Ishikawa (cell line): ENCODE results near the gene MRM2.
A peak's percentile ranks its signal among the peaks of the same experiment; 100 is the strongest.

Experiments
- CEBPB ChIP-seq: IDR thresholded peaks from 2 replicates; pipeline ENCODE4 v1.6.1; 2012
- CREB1 ChIP-seq: IDR thresholded peaks from 2 replicates; pipeline ENCODE4 v1.6.1; 2012; ENCODE audit warnings: low read depth
- EGR1 ChIP-seq: IDR thresholded peaks from 2 replicates; pipeline ENCODE4 v1.6.1; 2012
- EP300 ChIP-seq: IDR thresholded peaks from 2 replicates; pipeline ENCODE4 v1.6.1; 2012; ENCODE audit warnings: borderline replicate concordance
- FOXM1 ChIP-seq: IDR thresholded peaks from 2 replicates; pipeline ENCODE4 v1.6.1; 2012; ENCODE audit warnings: low read depth, borderline replicate concordance
- NFIC ChIP-seq: IDR thresholded peaks from 2 replicates; pipeline ENCODE4 v1.6.1; 2012
- RAD21 ChIP-seq: IDR thresholded peaks from 2 replicates; pipeline ENCODE4 v1.6.1; 2012; ENCODE audit warnings: low read depth
- TAF1 ChIP-seq: IDR thresholded peaks from 2 replicates; pipeline ENCODE4 v1.6.1; 2012; ENCODE audit warnings: low read depth, mild to moderate bottlenecking
- TCF12 ChIP-seq: IDR thresholded peaks from 2 replicates; pipeline ENCODE4 v1.6.1; 2012; ENCODE audit warnings: low read depth
- TEAD4 ChIP-seq: IDR thresholded peaks from 2 replicates; pipeline ENCODE4 v1.6.1; 2012
- YY1 ChIP-seq: IDR thresholded peaks from 2 replicates; pipeline ENCODE4 v1.6.1; 2012; ENCODE audit warnings: low read depth
- ZBTB7A ChIP-seq: IDR thresholded peaks from 2 replicates; pipeline ENCODE4 v1.6.1; 2012; ENCODE audit warnings: low read depth
- TF ChIP-seq, protein P1 (sequence below): IDR thresholded peaks from 2 replicates; pipeline ENCODE4 v1.6.1; 2012
- TF ChIP-seq, protein P2 (sequence below): IDR thresholded peaks from 2 replicates; pipeline ENCODE4 v1.6.1; 2012
- TF ChIP-seq, protein P3 (sequence below): IDR thresholded peaks from 2 replicates; pipeline ENCODE4 v1.6.1; 2012; ENCODE audit warnings: low read depth, mild to moderate bottlenecking

MRM2 gene

DNA sequence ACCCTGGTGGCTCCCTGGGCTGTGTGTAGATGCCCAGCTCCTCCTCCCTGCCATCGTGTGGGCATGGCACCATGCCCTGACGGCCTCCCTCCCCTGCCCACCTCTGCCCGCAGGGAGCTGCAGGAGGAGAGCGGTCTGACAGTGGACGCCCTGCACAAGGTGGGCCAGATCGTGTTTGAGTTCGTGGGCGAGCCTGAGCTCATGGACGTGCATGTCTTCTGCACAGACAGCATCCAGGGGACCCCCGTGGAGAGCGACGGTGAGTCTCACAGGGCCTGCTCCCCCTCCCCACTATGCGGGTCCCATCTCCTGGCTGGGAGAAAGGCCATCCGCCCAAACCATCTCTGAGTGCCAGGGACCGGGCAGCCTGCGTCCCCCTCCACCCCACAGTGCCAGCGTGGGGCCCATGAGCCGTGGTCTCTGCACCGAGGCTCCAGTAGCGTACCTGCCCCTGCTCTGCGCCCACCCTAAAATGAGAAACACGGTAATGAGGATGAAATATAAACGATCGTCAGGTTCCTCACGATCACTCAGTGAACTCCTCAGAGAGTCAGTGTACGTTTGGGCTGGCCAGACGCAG lies 7.8 kb upstream of the MRM2 start:
- no peak for TF ChIP-seq EP300
- TF ChIP-seq, protein P1, sequence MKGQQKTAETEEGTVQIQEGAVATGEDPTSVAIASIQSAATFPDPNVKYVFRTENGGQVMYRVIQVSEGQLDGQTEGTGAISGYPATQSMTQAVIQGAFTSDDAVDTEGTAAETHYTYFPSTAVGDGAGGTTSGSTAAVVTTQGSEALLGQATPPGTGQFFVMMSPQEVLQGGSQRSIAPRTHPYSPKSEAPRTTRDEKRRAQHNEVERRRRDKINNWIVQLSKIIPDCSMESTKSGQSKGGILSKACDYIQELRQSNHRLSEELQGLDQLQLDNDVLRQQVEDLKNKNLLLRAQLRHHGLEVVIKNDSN = no peak
- no peak for TF ChIP-seq TAF1
- no peak for TF ChIP-seq FOXM1
- no peak for TF ChIP-seq YY1
- no peak for TF ChIP-seq TEAD4
- no peak for TF ChIP-seq CEBPB
- no peak for TF ChIP-seq TCF12
- no peak for TF ChIP-seq ZBTB7A
- TF ChIP-seq RAD21 = no peak
- TF ChIP-seq EGR1 = no peak
- TF ChIP-seq, protein P2, sequence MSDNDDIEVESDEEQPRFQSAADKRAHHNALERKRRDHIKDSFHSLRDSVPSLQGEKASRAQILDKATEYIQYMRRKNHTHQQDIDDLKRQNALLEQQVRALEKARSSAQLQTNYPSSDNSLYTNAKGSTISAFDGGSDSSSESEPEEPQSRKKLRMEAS = no peak
- TF ChIP-seq CREB1 = no peak
- TF ChIP-seq, protein P3, sequence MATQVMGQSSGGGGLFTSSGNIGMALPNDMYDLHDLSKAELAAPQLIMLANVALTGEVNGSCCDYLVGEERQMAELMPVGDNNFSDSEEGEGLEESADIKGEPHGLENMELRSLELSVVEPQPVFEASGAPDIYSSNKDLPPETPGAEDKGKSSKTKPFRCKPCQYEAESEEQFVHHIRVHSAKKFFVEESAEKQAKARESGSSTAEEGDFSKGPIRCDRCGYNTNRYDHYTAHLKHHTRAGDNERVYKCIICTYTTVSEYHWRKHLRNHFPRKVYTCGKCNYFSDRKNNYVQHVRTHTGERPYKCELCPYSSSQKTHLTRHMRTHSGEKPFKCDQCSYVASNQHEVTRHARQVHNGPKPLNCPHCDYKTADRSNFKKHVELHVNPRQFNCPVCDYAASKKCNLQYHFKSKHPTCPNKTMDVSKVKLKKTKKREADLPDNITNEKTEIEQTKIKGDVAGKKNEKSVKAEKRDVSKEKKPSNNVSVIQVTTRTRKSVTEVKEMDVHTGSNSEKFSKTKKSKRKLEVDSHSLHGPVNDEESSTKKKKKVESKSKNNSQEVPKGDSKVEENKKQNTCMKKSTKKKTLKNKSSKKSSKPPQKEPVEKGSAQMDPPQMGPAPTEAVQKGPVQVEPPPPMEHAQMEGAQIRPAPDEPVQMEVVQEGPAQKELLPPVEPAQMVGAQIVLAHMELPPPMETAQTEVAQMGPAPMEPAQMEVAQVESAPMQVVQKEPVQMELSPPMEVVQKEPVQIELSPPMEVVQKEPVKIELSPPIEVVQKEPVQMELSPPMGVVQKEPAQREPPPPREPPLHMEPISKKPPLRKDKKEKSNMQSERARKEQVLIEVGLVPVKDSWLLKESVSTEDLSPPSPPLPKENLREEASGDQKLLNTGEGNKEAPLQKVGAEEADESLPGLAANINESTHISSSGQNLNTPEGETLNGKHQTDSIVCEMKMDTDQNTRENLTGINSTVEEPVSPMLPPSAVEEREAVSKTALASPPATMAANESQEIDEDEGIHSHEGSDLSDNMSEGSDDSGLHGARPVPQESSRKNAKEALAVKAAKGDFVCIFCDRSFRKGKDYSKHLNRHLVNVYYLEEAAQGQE = no peak
- TF ChIP-seq NFIC = no peak

DNA sequence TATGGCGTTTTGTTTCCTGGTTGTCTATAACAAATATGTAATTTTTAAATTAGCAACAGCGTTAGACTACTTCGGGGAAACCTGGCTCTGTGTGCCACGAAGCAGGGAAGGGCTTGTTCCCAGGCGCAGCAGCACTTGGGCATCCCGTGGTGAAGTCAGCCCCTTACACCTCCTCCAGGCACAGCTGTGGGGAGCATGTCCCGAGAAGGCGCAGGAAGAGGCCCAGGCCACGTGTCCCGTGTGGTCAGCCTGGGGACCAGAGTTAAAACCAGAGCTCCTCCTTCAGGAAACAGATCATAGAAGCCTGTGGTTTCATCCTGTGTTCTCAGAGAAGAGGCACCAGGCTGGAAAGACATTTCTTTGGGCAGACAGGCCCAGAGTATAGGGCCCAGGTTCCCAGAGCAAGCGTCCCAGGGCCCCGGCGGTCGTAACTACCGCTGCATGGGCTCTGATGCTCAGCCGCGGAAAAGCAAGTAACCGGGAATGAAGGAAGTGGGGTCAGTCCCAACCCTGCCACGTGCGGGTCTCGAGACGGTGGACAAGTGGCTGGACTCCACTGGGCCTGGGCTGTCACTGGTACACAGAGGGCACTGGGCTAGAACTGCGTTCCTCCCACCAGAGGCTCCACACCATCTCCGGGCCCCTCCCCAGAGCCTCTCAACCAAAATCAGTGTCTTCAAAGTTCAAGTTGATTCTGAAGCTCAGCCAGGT lies 7.1 kb upstream of the MRM2 start:
- TF ChIP-seq CREB1 (no peak), EGR1 (no peak), TAF1 (no peak), FOXM1 (no peak), ZBTB7A (no peak), TCF12 (no peak)
- TF ChIP-seq, protein P3 = no peak

DNA sequence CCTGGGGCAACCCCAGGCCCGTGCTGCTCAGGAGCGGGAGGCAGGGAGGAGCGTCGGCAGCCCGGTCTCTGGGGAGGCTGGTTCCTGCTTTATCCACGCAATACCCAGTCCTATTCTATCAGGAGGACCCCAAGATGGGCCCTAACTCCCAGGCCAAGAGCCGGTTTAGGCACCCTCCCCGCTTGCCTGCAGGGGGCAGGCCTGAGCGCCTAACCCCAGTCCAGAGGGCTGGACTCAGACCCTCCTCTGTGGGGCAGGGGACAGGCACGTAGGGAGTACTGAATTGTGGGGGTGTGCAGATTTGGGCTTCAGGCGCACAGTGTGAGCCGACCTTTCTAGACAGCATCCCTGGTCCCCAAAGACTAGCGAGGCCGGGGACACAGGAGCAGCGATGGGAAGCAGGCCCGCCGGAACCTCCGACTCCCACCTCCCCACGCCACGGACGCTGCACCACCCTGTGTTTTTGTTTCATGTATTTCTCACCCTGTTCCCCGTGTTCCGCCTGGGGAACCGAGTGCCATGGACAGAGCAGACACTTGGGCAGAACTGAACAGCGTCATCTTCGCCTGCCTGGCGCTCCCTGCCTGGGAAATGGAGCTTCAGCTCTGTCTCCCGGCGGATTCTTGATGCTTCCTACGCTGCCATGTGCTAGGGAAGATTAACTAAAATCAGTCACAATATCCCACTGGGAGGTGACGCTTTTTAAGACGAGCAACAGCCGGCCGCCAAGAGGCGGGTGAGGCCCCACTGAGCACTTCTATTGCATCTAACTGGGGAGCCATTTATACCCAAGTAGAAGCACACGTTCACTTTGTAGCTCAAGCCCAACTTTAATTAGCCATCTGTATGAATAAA lies 5.4 kb upstream of the MRM2 start:
- TF ChIP-seq CEBPB (no peak), CREB1 (no peak), RAD21 (peak; percentile 50; the same call in 1 of the 2 replicates)

DNA sequence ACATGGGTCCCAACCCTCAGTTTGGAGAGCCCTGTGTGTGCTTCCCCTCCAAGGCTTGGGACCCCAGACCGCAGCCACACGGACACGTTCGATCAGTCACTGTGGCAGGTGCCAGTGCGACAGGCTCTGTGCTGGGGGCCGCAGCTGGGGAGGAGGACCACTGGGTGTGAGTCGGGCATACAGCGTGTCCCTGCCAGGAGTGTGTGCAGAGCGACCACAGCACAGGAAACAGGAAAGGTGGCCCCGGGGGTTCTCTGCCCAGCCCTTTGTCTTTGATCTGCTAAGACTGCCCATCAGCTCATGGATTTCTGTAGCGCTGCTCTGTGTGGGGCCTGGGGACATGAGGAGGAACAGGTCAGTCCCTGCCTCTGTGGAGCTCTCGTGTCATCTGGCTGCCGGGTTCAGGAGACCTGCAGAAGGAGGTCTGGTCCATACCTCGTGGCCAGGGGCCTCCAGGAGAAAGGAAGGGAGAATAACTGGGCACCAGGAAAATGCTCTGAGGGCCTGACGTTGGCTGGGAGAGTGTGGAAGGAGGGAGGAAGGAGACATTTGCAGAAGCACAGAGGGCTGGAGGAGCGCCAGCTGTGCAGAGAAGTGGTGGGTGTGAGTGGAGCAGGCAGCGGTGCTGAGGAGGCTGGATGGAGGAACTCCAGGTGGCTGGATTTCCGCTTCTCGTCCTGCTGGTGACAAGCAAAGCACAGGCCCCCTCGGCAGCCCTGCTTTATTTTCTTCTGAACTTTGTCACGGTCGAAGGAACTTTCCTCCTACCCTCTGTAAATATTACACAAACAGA lies 4.1 kb upstream of the MRM2 start:
- no peak for TF ChIP-seq TCF12
- no peak for TF ChIP-seq RAD21
- TF ChIP-seq ZBTB7A = no peak
- TF ChIP-seq CREB1 = no peak
- TF ChIP-seq FOXM1 = no peak
- no peak for TF ChIP-seq TAF1
- TF ChIP-seq, protein P3 = no peak
- TF ChIP-seq TEAD4 = no peak
- TF ChIP-seq EGR1 = no peak
- TF ChIP-seq NFIC = no peak
- TF ChIP-seq CEBPB = no peak
